ENCODE measurements around the gene TSGA10IP.

Gene TSGA10IP

DNA sequence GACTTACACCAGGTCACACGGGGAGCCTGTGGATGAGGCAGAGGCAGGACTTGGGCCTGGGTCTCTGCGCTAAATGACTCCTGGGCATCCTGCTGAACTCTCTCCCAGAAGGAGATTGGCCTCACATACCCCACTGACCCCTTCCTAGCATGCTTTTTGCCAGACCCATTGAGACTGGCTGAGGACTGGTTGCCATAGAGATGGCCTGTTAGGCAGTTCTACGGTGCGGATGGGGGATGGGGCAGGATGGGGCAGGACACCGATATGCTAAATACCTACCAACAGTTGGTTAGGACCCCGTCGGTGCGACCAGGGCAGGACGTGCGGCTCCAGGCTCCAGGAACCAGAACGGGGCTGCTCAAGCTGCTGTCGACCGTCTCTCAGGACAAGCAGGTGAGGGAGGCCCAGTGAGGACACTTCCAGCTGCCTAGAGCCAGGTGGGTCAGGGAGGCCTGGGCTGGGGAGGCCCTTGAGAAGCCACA, at the start of gene TSGA10IP:
TSGA10IP (plus strand) TSS at position 51 of the 482 bp plus-strand sequence; CDS start at position 247, 196 bp downstream.
- DNase-seq, result no peak

DNA sequence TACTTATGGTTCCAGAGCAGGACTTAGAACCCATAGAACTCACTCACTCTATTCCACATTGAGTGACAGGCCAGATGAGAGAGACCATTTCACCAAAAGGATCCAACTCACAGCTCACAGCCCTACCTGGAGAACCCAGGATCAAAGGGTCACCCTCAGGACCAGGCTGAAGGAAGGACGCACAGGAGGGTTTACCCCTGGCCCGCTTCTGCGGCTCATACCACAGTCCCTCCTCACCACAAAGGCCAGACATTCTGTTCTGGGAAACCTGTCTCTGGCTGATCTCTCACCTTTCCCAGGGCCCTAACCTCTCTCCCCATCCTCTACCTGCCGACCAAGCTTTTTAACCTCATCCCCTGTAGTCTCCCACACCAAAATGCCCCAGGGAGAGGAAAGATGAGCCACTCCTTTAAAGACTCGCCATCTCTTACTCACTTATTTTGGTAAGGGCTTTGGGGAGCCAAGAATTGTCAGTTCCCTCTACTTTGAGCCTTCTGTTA, 49.7 kb upstream of the TSGA10IP start:
- no peak for DNase-seq

GRCh38 chr11:65896034-65896999, 49.0 kb upstream of the TSGA10IP start:
- DNase-seq, result no peak

DNA sequence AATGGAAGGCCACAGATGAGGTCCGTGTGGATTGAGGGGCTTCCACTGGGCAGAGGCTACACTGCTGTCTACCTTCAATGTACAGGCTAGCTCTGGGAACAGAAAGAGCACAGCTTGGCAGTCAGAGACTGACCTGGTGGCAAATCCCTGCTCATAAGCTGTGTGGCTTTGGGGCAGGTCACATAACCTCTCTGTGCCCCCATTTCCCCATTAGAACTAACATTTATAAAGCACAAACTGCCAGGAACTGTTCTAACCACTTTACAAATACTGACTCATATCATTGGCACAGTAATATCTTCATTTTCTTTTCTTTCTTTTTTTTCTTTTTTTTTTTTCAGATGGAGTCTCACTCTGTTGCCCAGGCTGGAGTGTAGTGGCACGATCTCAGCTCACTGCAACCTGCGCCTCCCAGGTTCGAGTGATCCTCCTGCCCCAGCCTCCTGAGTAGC, 48.2 kb upstream of the TSGA10IP start:
- no peak for DNase-seq

- DNase-seq, result no peak
Observed at GRCh38 chr11:65898656-65899355, 46.5 kb upstream of the TSGA10IP start.

DNA sequence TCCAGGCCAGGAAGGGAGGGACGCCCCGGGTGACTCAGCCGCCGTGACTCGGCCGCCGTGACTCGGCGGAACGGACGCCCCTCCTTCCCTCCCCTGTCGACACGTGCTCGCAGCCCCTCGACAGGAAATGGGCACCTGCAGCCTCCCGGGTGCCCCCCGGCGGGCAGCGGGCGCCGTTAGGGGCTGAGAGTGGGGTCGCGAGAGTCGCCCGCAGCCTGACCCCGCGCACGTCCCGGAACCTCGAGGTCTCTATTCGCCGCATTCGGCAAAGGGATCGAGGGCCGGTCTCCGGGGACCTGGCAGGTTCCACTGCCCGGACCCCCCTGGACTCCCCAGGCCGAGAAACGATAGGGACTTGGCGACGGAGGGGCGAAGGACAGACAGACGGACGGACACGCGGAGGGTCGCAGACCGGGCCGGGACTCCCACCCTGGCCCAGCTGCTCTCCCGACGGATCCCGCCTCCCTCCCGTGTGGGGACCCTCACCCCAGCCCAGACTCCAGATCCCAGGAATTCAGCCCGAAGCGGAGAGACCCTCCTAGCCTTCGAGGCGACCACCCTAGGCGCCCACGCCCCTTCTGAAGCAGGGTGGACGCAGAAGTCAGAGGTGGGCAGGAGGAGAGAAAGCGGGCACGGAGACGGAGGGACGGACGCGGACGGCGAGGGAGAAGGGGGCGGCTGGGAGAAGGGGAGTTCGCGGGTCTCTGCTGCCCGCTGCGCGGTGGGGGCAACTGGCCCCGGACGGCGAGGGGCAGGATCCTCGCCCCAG, 45.7 kb upstream of the TSGA10IP start:
- peak; percentile 75 for DNase-seq

DNA sequence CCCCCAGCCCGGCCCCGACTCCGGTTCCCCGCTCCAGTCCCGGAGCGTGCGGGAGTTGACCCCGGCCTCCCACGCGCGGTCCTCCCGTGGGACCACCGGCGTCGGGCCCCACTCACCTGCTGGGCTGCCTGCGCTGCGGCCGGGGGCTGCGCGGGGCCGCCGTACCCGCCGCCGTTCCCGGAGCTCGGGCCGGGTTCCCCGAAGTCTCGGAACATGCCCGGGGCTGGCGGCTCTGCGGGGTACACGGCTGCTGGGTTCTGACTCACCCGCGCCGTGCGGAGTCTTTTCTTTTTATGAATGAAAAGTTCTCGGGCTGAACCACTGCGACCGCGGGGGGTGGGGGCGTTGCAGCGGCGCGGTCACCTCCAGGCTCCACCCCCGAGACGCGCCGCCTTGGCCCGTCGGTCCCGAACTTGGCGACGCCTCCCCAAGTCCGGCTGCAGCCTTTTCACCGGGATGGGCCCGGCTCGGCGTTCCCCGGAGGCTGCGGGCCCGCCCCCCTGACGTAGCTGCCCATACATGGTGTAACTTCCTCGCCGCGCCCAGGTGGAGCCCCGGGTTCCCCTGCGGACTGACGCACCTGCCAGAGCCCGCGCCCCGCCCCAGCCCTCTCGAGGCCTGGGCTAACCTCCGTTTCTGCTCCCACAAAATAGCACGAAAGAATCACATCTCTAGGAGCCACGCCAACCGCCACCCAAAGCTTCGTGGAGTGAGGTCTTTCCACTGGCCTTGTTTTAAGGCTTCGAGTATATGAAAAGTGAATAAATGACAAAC, 45.0 kb upstream of the TSGA10IP start, which contains the start of gene FOSL1:
FOSL1 (minus strand) TSS at position 264 of the 774 bp plus-strand sequence; CDS start at position 215, 49 bp downstream.
- peak; percentile 94 for DNase-seq

DNA sequence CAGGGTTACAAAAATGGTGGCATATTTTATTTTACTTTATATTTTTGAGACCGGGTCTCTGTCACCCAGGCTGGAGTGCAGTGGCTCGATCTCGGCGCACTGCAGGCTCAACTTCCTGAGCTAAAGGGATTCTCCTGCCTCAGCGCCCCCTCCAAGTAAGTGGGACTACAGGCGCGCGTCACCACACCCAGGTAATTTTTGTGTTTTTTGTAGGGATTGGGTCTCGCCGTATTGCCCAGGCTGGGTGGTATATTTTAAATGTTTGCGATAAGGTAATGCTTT, 44.4 kb upstream of the TSGA10IP start:
- DNase-seq, result no peak

GRCh38 chr11:65903068-65903481, 42.2 kb upstream of the TSGA10IP start:
- no peak for DNase-seq

DNA sequence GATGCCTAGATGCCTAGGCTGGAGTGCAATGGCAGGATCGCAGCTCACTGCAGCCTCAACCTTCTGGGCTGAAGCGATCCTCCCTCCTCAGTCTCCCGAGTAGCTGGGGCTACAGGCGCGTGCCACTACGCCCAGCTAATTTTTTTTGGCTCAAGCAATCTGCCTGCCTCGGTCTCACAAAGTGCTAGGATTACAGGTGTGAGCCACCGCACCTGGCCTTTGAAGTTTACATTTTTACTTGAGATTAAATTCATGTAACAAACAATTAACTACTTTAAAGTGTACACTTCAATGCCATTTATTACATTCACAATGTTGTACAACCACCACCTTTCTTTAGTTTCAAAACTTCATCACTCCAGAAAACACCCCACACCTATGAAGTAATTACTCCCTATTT, 41.6 kb upstream of the TSGA10IP start:
- DNase-seq, result no peak

- DNase-seq, result no peak
Observed at GRCh38 chr11:65906602-65907001, 38.7 kb upstream of the TSGA10IP start.

DNA sequence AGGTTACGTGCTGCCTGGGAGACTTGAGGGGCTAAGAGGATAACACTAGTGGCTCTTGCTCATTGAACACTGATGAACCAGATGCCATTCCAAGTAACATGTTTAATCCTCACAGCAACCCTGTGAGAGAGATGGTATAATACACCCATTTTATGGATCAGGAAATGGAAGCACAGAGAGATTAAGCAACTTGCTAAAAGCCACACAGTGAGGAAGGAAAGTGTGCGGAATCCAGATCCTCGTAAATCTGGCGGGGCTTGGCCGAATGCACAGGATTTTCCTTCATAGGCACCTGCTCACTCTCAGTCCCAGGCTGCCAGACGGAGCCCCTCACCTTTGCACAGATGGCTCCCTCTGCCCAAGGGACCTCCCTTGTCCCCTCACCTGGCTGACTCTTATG, 37.4 kb upstream of the TSGA10IP start:
- DNase-seq, result no peak

DNA sequence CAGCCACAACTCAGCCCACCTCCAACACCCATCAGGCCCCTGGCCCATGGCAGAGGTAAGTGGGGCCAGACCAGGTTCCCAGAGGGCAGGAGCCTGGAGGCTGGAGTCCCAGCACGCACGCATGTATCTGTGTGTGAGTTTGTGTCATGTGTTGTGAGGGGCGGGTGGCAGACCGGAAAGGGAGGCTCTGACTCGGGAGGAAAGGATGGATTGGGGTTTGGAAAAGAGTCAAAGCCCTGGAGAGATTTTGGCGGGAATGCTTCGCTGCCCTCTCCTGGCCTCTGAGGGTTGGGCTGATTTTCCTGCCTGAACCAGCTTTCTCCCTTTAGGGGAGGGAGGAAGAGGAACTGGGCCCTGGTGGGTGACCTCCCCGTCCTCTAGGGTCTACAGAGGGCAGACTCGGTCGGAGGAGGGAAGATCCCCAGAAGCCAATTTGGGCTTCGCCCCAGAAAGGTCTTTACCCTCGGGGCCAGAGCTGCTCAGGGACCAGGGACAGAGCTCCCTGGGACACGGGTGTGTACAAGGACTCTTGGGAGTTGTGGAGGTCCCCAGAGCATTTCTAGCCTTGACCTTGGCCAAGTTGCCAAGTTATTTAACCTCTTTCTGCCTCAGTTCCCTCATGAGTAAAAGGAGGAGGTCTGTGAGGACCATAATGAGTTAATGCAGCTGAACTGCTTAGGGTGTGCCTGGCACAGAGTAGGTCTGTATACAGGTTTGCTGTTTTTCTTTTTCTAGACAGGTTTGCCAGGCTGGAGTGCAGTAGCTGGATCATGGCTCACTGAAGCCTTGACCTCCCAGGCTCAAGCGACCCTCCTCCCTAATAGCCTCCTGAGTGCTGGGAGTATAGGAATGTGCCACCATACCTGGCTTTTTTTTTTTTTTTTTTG, 33.4 kb upstream of the TSGA10IP start:
- DNase-seq, result no peak

DNA sequence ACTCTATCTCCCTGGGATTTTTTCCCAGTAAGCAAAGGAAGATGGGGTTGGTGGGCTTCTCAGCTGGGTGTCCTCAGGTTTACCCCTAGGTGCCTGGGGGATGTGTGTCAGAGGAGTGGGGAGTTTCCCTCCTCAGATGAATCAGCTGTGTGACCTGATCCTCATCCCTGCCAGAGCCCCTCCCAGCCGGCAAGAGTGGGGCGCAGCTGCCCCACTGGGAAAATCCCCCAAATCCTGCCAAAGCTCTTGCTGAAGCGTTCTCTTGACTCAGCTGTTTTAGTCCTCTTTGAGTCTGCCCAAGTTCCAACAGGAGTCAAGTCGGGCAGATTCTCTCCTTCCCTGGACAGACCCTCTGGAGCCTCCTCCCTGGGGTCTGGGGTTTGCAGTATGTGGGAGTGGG, 32.4 kb upstream of the TSGA10IP start:
- no peak for DNase-seq

DNA sequence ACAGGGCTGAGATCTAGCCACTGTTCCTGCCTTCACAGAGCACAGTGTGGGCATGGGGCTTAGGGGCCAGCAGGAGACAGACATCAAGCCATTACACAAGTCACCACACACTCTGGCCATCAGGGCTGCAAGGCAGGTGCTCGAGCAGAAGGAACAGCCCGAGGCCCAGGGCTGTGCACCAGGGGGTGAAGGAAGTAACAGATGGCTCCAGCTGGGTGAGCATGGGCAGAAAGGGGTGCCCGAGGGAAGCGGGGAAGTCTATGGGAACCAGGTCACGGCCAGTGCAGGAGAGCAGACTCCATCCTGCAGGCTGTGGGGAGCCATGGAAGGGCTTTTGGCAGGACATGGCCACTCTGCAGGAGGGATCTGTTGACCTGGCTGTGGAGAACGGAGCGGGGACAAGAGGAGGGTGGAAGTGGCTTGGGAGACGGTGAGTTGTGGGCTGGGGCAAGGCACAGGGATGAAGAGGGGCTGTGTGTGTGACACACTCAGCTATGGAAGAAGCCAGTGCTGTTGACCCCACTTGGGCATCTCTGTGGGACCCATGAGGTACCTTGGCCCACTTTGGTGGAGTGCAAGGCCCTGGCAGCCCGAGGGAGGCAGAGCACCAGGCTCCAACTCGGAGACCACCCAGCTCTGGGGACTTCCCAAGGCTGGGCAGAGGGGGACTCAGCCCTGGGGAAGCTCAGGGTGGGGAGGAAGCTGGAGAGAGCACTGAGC, 30.0 kb upstream of the TSGA10IP start:
- no peak for DNase-seq

DNA sequence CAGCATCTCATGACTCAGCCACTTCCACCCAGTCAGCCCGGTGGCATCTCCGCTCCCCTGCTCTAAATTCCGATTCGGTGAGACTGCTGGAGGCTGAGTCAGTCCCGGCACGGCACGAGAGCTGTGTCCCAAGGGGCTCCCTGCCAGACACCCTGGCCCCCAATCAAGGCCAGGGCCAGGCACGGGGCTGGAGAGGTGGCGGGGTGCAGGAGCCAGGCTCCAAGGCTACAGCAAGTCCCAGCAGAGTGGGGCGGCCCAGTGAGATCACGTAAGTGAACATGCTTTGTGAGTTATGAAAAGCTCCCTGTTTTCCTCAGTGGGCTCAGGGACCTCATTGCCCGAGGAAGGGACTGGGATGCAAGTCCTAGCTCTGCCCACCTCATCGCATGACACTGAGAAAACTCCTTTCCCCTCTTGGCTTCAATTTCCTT, 29.4 kb upstream of the TSGA10IP start:
- no peak for DNase-seq

DNA sequence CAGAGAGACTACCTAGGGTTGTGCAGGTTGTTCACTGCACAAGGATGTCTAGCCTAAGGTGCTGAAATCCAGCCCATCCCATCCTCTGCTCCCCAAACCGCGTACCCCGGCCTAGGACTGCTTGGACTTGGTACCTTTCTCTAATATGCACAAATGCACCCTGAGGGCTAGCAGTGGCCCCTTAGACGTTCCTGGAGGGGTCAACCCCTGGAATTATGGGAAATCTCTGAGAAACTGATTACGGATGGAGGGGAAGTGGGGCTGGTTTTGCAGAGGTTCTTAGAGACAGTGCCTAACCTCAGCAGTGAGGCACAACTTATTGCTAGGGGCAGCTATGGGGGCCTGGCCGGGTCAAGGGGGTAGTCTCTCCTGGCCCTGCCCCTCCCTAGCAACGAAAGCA, 28.9 kb upstream of the TSGA10IP start:
- no peak for DNase-seq

DNA sequence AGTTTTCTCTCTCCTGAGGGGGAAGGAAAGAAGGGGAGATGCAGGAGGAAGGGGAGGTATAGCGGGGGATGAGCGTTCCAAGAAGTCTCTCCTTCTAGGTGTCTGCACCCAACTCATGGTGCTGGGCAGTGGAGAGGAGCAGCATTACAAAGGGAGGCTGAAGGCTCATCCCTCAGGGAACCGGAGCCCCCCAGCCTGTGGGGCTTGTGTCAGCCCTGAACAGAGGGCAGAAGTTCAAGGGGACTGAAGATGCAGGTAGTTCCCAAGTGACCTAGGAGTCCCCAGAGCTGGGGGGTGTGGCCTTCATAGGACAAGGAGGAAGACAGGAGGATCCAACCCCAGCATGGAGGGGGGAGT, 28.2 kb upstream of the TSGA10IP start:
- no peak for DNase-seq

DNA sequence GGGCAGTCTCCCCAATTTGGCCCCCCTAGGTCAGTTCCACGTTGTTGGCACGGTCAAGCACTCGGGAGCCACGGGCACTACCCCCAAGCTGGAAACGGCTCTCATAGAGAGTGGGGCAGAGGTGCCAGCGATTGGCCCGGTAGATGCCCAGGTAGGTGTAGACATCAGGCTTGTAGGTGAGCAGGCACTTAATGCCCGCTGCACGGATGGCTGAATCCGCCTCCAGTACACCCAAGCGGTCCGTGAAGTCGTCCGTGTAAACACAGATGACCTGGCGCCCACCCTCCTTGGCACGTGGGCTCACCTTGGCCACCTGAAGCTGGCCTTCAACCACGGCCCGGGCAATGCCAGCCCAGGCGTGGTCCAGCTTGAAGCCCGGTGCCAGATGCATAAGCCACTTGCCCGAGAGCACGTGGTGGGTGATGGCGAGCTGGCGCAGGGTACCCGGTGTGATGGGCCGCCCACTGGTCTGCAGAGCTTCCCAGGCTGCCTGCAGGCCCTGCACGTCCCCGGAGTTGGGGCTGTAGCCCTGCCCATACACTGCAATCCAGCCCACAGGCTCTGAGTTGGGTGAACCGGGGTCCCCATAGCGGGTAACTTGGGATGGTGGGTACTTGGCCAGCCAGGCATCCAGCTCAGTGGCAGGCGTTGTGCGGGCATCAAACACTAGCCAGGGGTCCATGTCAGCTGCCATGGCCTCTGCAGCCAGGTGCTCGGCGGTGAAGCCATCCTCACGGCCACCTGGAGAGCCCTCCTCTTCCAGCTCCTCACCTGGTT, 27.7 kb upstream of the TSGA10IP start:
- DNase-seq, result no peak
